Measurements from ENCODE around the gene UBTD1. TPM values are rescaled to one million over a fixed set of nuclear protein-coding genes. Genes with fewer than 3 reads are reported as not detected.
A peak's percentile ranks its signal among the peaks of the same experiment; 100 is the strongest.

The UBTD1 gene
- total RNA-seq, 1 experiment from 2014 or later, result 19.0 TPM

DNA sequence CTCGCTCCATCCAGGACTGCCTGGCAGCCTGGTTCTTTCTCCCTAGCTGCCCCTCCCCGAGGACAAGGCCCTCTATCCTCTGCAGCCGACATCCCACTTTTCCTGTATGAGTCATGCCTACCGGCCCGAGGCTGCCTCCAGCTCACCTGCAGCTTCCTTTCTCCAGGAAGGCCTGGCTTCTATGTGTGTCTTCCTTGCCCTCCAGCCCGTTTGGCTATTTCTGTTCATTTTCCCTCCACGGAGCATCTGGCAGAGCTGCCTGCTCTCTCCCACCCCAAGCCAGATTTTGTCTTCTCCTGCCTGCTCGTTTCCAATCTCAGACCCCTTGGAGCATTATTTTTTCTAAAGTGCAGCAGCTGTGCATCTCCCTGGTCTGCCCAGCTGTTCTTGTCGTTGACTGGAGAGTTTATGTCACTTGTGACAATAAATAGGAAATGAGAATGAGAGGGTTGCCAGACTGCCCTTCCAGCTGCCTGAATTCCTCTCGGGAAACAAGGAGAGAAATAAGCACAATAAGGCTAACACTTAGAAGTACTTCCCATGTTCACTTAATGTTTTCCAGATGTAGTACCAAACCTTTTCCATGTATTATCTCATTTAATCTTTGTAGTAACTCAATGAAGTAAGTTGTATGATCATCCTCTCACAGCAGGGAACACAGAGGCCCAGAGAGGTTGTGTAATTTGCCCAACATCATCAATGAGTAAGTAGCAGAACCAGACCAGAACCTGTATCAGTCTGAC is 19.7 kb downstream of the UBTD1 start:
- Histone ChIP-seq H3K79me1 (ENCODE audit: insufficient read depth, low read depth, low read length, poor library complexity, severe bottlenecking) (no peaks in the 10 kb centered on the region), H2AK5ac (ENCODE audit: insufficient read length, low read length) (no peak overlapping the region), H3K23ac (ENCODE audit: insufficient read length, low read depth, low read length) (no peak overlapping the region), H2BK12ac (ENCODE audit: insufficient read length, low read depth, low read length) (no peak overlapping the region), H3K79me2 (ENCODE audit: insufficient read depth, low read length) (no peaks in the 10 kb centered on the region), H3K27me3 (ENCODE audit: insufficient read depth, low read length) (no peaks in the 10 kb centered on the region), H2BK5ac (ENCODE audit: insufficient read length, low read length) (no peak overlapping the region), H3K9ac (ENCODE audit: extremely low read depth, insufficient read length, low read length) (no peak overlapping the region), H2BK20ac (ENCODE audit: low read depth, low read length, poor library complexity, severe bottlenecking) (no peak overlapping the region), H2BK15ac (ENCODE audit: low read depth, low read length) (no peak overlapping the region), H3K4me2 (ENCODE audit: insufficient read depth, insufficient read length, low read length) (no peak overlapping the region), H3K9me3 (ENCODE audit: control insufficient read depth, low read depth, low read length) (no peaks in the 10 kb centered on the region), H3K14ac (ENCODE audit: insufficient read depth, low read length) (no peak overlapping the region), H2AFZ (ENCODE audit: low read length) (no peak overlapping the region), H4K20me1 (ENCODE audit: control insufficient read depth, insufficient read depth, insufficient read length) (no peaks in the 10 kb centered on the region), H3T11ph (ENCODE audit: low read length) (no peak overlapping the region), H3K27ac (ENCODE audit: insufficient read length, low read depth, low read length) (no peak overlapping the region), H3K56ac (ENCODE audit: insufficient read length, low read depth, low read length) (no peak overlapping the region), H4K8ac (replicated peaks; ENCODE audit: insufficient read length, low read depth, low read length) (no peak overlapping the region), H2BK120ac (ENCODE audit: low read depth, low read length, poor library complexity, severe bottlenecking) (no peak overlapping the region), H4K91ac (ENCODE audit: insufficient read length, low read depth, low read length) (no peak overlapping the region), H3K4me1 (ENCODE audit: insufficient read depth, low read length) (peaks cover 8% of the 10 kb centered on the region; the same call in 1 of the 2 replicates), H4K5ac (ENCODE audit: insufficient read length, low read depth, low read length) (no peak overlapping the region), H3K23me2 (ENCODE audit: insufficient read length, low read depth, low read length, poor library complexity, severe bottlenecking) (no peaks in the 10 kb centered on the region), H3K18ac (ENCODE audit: insufficient read length, low read depth, low read length) (no peak overlapping the region), H3K4ac (ENCODE audit: low read depth, low read length) (no peak overlapping the region)
- Mint-ChIP-seq H3K36me3 (ENCODE audit: insufficient read depth in 1 of 3, low read depth in 3 of 3) (no peaks in the 10 kb centered on the region; a peak in 1 of 7 replicates), H3K27me3 (ENCODE audit: low read depth) (no peaks in the 10 kb centered on the region), H3K27ac (peak overlapping the region; percentile 6 to 92 (median 54); a peak in 4 of 7 replicates), H3K4me3 (no peak overlapping the region), H3K4me1 (peaks cover 44 to 46% of the 10 kb centered on the region in 2 experiments), H3K9me3 (no peaks in the 10 kb centered on the region)
- DNase-seq, result peak; percentile 74
- TF ChIP-seq, protein P1, sequence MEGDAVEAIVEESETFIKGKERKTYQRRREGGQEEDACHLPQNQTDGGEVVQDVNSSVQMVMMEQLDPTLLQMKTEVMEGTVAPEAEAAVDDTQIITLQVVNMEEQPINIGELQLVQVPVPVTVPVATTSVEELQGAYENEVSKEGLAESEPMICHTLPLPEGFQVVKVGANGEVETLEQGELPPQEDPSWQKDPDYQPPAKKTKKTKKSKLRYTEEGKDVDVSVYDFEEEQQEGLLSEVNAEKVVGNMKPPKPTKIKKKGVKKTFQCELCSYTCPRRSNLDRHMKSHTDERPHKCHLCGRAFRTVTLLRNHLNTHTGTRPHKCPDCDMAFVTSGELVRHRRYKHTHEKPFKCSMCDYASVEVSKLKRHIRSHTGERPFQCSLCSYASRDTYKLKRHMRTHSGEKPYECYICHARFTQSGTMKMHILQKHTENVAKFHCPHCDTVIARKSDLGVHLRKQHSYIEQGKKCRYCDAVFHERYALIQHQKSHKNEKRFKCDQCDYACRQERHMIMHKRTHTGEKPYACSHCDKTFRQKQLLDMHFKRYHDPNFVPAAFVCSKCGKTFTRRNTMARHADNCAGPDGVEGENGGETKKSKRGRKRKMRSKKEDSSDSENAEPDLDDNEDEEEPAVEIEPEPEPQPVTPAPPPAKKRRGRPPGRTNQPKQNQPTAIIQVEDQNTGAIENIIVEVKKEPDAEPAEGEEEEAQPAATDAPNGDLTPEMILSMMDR (conservative IDR thresholded peaks at IDR 0.05), result no peak
- WGBS (ENCODE audit: extremely low coverage, insufficient read length, low lambda C conversion rate), result no CpG with 5 or more reads among the region's 10 CpGs
